ENCODE results near the gene CDK16.
A peak's percentile ranks its signal among the peaks of the same experiment; 100 is the strongest.

The CDK16 gene

DNA sequence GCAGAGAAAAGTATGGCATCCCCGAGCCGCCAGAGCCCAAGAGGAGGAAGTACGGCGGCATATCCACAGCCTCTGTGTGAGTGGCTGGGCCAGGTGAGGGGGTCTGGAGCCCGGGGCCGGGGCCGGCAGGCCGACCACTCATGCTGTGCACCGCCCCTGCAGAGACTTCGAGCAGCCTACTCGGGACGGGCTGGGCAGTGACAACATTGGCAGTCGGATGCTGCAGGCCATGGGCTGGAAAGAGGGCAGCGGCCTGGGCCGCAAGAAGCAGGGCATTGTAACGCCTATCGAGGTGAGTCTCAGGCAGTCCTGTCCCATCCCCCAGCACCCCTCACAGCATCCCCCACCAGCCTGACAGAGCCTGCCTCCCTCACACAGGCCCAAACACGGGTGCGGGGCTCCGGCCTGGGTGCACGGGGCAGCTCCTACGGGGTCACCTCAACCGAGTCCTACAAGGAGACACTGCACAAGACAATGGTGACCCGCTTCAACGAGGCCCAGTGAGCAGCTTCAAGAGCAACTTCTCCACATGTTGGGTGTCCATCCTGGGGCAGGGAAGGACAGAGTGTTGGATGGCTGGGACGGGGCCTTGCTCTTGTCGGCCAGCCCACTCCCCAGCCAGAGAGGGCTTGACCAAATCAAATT lies 32.3 kb upstream of the CDK16 start:
- no peak for DNase-seq

DNA sequence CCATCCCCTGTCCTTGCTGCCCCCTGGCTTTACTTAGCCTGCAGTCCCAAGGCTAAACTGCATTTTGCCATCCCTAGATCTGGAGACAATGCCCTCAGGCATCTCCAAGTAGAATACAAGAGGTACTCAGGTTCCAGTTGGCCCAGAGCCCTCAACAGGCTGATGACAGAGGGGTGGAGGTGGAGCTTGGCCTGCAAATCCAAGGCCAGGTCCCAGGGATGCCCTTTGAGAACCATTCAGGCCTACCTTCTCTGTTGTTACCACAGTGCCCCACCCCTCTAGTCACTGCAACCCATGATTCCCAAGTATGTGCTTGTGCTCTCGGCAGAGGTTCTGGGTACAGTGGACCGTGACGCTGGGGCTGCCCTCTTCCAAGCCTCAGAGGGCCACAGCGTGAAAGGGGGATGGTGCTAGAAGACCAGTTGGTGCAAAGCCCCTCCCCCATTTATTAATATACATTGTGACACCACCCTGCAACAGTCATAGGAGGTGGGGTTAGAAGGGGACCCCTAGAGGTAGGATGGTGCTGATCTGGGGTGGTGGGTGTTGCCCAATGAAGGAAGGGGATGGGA lies 31.3 kb upstream of the CDK16 start:
- no peak for DNase-seq

DNA sequence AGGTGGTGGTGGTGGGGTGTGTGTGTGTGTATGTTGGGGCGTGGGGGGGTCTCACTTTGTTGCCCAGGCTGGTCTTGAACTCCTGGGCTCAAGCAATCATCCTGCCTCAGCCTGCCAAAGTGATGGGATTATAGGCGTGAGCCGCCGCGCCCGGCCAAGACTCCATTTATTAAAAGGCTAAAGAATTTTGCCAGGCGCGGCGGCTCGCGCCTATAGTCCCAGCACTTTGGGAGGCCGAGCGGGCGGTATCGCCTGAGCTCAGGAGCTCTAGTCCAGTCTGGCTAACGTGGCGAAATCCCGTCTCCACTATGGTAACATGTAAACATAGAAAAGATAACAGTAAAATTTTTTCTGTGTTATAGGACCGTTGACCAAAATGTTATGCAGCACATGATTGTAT lies 28.6 kb upstream of the CDK16 start:
- no peak for DNase-seq

DNA sequence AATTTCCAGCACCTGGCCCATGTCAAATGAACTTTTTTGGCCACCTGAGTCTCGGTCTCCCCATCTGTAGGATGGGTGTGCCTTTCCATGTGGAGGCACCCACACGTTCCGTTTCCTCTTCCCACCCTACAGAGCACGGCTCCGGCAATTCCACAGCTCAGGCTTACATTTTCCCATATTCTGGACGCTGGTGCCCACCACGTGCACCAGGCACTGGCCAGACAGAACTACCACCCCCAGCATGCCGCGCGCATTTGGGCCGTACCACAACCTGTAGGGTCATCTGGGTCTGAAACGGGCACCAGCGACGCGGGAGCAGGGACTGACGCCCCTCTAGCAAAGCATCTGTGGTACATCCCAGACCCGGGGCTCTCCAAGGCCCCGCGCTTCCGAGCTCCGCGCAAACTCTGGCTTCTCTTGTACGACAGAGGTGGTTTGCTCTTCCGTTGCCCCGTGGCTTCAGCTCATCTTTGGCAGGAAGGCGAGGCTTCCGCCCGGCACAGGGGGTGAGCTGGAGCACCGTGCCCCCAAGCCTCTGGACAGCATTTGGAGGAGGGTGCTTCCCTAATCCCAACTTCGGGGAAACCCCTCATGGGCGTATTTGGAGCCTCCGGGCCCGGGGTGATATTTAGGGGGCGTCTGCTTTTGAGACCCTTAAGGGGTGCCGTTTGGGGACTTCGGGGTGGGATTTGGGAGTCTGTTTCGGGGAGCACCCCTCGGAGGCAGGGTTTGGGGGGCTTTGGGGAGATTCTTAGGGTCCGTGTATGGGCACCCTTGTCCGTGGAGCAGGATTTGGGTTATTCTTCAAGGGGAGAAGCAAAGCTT lies 27.8 kb upstream of the CDK16 start:
- peak; percentile 90 for DNase-seq

DNA sequence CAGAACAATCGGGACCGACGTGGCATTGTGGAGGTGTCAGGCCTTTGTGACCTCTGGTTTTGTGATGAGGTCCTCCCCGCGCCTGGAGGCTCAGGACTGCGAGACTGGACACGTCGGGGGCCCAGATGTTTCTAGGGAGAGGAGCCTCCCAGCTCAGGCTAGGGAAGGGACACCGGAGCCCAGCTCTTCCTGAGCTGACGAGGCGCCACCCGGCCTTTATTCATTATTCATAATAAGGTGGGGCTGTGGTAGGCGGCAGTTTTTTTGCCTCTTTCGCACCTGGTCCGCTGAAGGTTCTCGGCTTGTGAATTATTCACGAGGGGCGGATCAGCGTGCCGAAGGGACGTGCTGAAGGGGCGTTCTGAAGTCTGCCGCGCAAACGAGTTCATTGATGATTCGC lies 27.1 kb upstream of the CDK16 start:
- peak; percentile 33 for DNase-seq

DNA sequence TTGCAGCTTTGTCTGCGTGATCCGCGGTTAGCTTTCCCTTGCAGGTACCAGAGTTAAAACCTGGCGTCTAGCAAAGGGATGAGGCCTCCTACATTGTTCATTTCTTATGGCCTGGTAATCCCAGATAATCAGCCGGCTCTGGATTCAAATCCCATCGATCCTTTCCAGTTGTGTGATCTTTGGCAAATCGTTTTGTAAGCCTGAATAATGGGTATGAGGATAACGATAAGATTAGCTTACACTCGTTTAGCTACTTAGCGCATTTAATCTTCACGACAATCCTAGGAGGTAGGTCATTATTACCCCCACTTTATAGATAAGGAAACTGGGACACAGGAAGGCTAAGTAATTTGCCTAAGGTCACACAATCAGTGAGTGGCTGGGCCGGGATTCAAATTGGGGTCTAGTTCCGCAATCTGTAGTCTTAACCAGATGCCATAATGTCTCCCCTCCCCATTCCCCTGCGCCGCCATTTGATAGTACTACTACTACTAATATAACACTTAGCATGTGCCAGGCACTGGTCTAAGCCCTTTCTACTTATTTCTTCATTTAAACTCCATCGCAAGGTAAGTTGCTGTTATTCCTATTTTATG lies 26.6 kb upstream of the CDK16 start:
- no peak for DNase-seq

DNA sequence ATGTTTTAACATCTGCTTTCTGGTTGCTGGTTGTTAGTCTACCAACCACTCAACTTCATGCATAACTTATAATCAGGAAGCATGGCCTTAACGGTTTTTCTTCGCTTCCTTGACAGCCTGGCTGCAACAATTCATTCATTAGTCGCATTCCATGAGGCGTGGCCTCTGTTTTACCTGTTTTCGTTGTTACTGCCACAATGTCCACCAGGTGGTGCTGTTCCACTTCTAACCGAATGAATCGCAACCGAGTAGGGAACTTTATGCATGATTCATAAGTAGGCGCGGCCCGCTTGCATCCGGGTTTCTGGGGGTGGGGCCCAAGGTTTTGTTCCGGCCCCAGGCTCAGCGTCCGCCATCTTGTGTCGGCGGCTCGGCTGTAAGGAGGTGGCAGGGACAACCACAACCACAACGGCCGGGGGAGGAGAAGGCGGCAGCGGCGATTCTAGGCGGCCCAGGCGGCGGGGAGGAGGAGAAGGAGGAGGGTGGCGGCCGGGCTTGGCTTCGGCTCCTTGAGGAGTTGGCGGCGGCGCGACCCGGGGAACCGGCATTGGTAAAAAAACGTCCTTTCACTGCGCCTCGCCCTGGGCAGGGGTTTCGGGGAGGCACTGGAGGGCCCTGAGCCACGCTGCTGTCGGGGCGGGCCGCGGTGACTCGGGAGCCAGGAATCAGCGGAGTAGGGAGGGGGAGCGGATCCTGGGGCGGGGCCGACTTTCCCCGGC lies 24.8 kb upstream of the CDK16 start, which contains the start of gene UBA1:
UBA1 (plus strand) TSS at position 355 of the 719 bp plus-strand sequence. CDS start 4,974 bp downstream, outside the sequence.
- DNase-seq: peak; percentile 78

DNA sequence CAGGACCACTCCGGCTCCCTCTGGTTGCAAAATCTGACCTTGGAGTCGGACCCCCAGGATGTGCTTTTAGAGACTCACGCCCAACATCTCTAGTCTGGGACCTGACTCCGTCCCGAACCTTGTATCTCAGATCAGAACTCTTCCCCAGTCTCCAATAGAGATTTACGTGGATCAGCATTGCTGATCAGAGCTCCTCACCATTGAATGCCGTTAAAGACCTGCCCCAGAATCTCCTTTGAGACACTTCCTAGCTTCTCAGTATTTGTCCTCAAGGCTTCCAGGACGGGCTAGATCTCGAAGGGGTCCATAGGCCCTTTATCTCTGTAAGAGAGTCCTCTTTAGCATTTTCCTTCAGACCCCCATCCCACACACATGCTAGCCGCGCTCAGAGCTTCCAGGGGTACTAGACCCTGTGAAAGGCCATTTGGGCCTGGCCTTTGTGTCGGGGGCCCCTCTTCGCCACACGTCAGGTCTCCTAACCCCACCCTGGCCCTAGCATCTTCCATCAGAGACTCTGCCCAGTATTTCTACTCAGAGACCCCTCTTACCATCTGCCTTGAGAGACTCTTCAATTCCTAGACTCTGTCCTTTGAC lies 24.2 kb upstream of the CDK16 start:
- DNase-seq: no peak

DNA sequence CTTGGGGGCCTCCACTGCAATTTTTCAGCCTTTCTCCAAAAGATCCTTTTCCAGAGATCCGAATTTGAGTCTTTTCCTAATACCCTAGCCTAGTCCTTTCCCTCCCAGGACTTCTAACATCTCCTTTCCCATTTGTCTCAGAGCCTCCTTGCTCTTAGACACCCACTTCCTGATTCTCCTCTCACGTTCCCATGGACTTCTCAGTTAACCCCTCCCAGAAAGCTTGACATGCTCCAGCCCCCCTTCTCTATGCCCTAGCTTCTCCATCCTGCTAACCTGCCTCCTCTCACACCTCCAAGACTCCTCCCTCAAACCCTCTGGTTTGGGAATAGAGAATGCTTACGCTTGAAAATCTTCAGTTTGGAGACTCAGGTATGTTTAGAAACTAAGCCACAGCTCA lies 22.4 kb upstream of the CDK16 start:
- no peak for DNase-seq

DNA sequence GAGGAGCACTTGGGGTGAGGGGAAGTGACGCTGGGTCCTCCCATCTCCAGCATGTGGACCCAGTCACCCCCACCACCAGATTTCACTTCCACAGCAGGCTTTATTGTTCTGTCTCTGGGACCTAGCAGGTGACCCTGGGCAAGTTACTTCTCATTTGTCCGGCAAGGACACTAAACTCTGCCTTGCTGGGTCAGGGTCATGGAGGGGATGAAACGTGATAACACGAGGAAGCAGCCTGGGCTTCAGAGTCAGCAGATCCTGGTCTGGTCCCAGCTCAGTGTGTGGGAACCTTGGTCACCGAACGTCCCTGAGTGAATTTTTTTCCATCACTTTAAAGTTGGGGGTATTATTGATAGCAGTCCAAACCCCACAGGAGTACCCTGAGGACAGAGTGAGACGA lies 21.0 kb upstream of the CDK16 start:
- no peak for DNase-seq

DNA sequence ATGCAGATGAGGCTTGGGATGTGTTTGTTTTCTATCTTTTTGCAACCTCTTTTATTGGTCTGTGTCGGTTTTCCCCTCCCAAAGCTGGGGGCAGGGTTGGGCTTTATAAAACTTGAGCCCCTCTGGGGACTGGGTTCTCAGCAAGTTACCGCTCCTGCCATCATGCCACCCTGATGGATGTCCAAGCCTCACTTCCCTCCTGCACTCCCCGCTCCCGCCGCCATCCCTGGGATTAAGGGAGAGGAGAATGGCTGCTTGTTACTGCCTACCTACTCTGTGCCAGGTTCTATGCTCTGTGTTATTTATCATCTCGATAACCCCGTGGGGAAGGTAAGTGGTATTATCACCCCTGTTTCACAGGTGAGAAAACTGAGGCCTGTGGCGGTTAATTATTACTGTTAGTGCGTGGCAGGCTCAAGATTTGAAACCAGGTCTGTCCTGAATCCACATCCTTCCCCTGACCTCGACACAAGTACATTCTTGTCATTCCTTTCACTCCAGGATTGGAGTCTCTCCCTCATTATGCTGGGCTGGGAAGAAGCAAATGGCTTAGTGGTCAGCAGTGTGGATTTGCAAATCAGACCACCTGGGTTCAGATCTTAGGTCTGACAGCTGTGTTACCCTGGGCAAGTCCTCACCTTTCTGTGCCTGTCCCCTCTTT lies 20.3 kb upstream of the CDK16 start:
- DNase-seq: no peak

DNA sequence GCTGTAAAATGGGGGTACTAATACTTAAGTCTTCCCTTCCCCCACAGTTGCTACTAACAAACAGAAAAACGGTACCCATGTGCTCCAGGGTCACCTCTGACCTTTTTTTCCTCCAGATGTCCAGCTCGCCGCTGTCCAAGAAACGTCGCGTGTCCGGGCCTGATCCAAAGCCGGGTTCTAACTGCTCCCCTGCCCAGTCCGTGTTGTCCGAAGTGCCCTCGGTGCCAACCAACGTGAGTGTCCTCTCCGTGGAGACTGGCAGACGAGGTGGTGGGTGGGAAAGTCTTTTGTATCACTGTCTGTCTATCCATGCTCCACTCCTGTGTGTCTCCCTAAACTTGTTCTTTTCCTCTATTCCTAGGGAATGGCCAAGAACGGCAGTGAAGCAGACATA lies 19.8 kb upstream of the CDK16 start:
- no peak for DNase-seq

DNA sequence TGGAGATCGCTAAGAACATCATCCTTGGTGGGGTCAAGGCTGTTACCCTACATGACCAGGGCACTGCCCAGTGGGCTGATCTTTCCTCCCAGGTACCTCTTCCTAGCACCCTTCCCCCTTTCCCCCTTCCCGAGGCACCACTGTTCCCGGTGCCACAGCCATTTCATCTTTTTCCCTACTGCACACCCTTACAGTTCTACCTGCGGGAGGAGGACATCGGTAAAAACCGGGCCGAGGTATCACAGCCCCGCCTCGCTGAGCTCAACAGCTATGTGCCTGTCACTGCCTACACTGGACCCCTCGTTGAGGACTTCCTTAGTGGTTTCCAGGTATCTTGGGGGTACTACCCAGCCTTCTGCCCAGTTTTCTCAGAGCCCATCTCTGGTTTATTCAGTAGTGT lies 19.2 kb upstream of the CDK16 start:
- DNase-seq: no peak

DNA sequence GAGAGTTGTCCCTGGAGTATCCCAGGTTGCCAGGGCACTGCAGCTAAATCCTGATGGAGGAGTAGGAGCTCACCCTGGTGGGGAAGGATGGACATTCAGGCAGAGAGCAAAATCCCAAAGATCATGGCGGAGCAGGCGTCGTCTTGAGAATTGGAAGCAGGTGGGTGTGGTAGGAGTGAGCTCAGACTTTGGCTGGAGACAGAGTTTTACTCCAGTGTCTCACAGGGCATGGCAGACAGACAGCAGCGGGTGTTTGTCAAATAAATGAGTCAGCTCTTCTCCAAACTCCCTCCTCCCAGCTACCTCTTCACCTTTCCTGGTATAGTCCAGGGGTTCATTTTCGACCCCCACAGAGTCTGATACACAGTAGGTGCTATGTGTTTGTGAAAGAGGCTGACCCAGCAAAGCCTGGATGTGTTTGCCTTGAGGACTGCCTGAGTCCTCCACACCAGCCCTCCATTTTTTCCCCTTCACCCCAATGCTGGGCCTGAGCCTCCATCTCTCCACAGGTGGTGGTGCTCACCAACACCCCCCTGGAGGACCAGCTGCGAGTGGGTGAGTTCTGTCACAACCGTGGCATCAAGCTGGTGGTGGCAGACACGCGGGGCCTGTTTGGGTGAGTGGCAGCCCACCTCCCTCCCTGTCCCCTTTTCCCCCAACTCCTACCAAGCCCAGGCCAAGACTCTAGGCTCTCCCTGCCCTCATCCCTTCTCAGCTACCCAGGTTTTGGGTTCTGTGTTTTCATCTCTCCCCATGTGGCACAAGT lies 17.9 kb upstream of the CDK16 start:
- DNase-seq: no peak

DNA sequence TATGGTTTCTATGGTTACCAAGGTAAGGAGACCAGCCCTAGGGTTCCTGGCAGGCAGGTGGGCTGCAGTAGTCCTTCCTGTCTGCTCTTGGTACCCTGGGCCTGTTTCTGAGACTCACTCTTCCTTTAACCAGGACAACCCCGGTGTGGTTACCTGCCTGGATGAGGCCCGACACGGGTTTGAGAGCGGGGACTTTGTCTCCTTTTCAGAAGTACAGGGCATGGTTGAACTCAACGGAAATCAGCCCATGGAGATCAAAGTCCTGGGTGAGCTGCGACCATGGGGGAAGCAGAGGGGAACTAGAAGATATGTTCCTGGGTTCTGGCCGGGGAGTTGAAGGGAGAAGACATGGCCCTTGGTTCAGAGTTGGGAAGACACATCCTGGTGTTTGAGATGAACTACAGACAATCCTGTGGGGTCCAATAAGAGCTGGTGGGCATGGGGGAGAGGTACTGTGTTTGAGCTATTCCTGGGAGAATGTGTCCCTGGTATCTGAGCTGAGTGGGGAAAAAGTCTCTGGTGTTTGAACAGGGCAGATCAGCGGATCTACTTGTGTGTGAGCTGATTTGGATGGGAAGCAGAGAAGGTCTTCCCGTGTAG lies 17.0 kb upstream of the CDK16 start:
- DNase-seq: no peak

DNA sequence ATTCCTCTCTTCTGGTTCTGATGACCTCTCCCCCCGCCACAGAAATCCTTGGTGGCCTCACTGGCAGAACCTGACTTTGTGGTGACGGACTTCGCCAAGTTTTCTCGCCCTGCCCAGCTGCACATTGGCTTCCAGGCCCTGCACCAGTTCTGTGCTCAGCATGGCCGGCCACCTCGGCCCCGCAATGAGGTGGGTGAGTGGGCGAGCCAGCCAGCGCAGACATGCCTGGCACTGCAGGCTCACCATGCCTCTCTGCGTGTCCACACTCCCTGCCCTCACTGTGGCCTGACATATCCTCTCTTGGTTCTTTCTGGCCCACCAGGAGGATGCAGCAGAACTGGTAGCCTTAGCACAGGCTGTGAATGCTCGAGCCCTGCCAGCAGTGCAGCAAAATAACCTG lies 16.2 kb upstream of the CDK16 start:
- no peak for DNase-seq

DNA sequence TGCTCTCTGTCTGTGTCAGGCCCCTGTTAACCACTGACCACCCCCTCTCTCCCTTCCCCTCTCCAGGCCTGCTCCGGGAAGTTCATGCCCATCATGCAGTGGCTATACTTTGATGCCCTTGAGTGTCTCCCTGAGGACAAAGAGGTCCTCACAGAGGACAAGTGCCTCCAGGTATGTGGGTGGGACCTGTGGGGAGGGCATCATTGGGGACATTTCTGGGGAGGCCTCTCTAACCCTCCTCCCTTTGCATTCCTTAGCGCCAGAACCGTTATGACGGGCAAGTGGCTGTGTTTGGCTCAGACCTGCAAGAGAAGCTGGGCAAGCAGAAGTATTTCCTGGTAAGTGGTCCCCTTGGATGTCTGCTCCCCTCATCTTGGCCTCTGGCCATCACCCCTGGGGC lies 15.6 kb upstream of the CDK16 start:
- no peak for DNase-seq

DNA sequence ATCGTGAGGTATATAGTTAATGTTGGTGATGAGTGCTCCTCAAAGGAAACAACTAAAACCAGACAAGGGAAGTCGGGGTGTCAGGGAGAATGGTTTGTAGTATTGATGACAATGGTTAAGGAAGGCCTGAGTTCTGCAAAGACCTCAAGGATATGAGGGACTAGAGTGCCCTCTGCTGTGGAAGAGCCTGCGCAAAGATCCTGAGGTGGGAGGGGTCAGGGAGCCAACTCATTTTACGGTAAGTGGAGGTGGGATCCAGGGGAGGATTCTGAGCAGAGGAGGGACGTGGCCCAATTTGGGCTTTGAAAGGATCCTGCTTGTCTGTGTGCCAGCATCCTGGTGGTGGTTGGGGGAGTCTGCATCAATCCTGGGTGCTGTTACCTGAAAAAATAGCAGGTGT lies 13.5 kb upstream of the CDK16 start:
- no peak for DNase-seq

DNA sequence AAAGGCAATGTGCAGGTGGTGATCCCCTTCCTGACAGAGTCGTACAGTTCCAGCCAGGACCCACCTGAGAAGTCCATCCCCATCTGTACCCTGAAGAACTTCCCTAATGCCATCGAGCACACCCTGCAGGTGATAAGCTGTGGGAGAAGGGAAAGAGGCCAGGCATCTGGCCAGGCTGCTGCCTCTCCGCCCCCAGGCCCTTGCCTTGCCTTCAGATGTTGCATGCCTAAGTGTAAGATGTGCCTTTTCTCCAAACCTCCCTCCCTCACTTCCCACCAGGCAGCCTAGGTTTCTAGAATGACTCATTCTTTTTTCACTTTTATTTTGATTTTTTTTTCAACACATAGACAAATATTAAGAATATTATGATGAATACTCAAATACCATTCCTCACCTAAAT lies 12.2 kb upstream of the CDK16 start:
- no peak for DNase-seq

DNA sequence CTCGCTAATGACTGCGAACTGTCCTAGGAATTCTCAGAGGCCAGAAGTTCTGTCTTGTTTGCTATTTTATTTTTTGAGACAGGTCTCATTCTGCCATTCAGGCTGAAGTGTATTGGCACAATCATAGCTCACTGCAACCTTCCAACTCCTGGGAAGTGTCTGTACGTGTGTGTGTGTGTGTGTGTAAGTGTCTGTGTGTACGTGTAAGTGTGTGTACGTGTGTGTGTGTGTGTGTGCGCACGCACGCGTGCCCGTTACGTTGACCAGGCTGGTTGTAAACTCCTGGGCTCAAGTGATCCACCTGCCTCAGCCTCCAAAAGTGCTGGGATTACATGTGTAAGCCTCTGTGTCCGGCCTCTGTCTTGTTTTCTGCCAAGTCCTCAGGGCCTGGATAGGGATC lies 10.4 kb upstream of the CDK16 start:
- DNase-seq: no peak
